HepG2 (cell line): ENCODE results near the gene DLG1. TPM values are rescaled to one million over a fixed set of nuclear protein-coding genes. Genes with fewer than 3 reads are reported as not detected.

Source experiments
- ATAC-seq: fragments of 200-7000 bp; cut with Tn5 transposase; 3 replicates; pipeline ENCODE4 v1.9.1; 2020; ENCODE audit warnings: mild to moderate bottlenecking, moderate library complexity
- BruUV-seq: library from RNA; stranded (reverse); fragments of 400-500 nt; replicated peaks from 2 replicates; lab custom pipeline; 2021; lab: Mats Ljungman, UMichigan
- CTCF ChIA-PET: fragments of 300-600 bp; formaldehyde crosslinking; extraction: SDS; loops from one replicate; lab custom pipeline; 2021; ENCODE audit warnings: low total read pairs, inconsistent platforms, low intra/inter-chr PET ratio; lab: Yijun Ruan, JAX
- POLR2A ChIA-PET: fragments of 350-600 bp; sonication (Branson Sonifier 250); formaldehyde crosslinking; loops from one replicate; lab custom pipeline; 2020; ENCODE audit warnings: antibody characterized with exemption, inconsistent platforms; lab: Yijun Ruan, JAX
- DNase-seq: peaks from one replicate; pipeline ENCODE4 v3.0.0-alpha.2; 2015; ENCODE audit warnings: low spot score
- FAIRE-seq: peaks from 3 replicates; lab custom pipeline; 2011; peaks lifted over from hg19 to GRCh38; lab: Jason Lieb, UNC
- H2AFZ ChIP-seq: one replicate; pipeline ENCODE4 v1.6.1; 2011; ENCODE audit warnings: low read length, inconsistent platforms
- H3K27ac ChIP-seq: fragments of 300-600 bp; 3 replicates; pipeline ENCODE4 v1.8.0; 2011; ENCODE audit warnings: mixed run types, mild to moderate bottlenecking, mixed read lengths, low read length, inconsistent platforms; ENCODE audit not compliant: insufficient read depth; ENCODE audit errors: extremely low read length
- H3K27me3 ChIP-seq, 2 experiments: fragments of 200-600 bp in 1 of 2; 2 replicates in 1 of 2; 3 replicates in 1 of 2; pipeline versions ENCODE4 v1.6.0 to v1.8.0; 2011; ENCODE audit warnings: low read length in 2 of 2, mild to moderate bottlenecking in 2 of 2, moderate library complexity in 2 of 2, inconsistent platforms in 1 of 2; ENCODE audit not compliant: insufficient read depth in 2 of 2, control insufficient read depth in 1 of 2
- H3K36me3 ChIP-seq, 2 experiments: fragments of 200-600 bp in 1 of 2; replicated peaks in 1 of 2; 2 replicates in 1 of 2; 3 replicates in 1 of 2; pipeline versions ENCODE4 v1.5.1 to v1.8.0; 2011; ENCODE audit warnings: low read length in 2 of 2, inconsistent platforms in 1 of 2; ENCODE audit not compliant: insufficient read depth in 2 of 2, control insufficient read depth in 1 of 2
- H3K4me1 ChIP-seq: 2 replicates; pipeline ENCODE4 v1.5.1; 2012; ENCODE audit warnings: low read length, inconsistent platforms; ENCODE audit not compliant: insufficient read depth
- H3K4me2 ChIP-seq: 2 replicates; pipeline ENCODE4 v1.6.0; 2011; ENCODE audit warnings: low read depth, low read length, inconsistent platforms
- H3K4me3 ChIP-seq, 3 experiments: fragments of 200-600 bp in 1 of 3; sonication (generic), shearing (Covaris generic) in 1 of 3; replicated peaks in 1 of 3; 2 replicates each; pipeline ENCODE4 v1.5.1; 2011 to 2016; ENCODE audit warnings: low read length in 3 of 3, inconsistent platforms in 2 of 3, low read depth in 2 of 3, mild to moderate bottlenecking in 2 of 3, control low read depth in 1 of 3, mixed read lengths in 1 of 3; ENCODE audit not compliant: insufficient read depth in 1 of 3
- H3K79me2 ChIP-seq: one replicate; pipeline ENCODE4 v1.6.1; 2011; ENCODE audit warnings: low read length, inconsistent platforms; ENCODE audit not compliant: insufficient read depth
- H3K9ac ChIP-seq: 2 replicates; pipeline ENCODE4 v1.6.0; 2011; ENCODE audit warnings: mild to moderate bottlenecking, low read depth, low read length, inconsistent platforms; ENCODE audit not compliant: insufficient read depth
- H3K9me3 ChIP-seq: 2 replicates; pipeline ENCODE4 v1.5.1; 2012; ENCODE audit warnings: mild to moderate bottlenecking, low read length
- H4K20me1 ChIP-seq: 2 replicates; pipeline ENCODE4 v1.6.0; 2011; ENCODE audit warnings: inconsistent platforms, mild to moderate bottlenecking, low read length, moderate library complexity; ENCODE audit not compliant: insufficient read depth
- HNF4A ChIP-seq: sonication (generic); formaldehyde crosslinking; IDR thresholded peaks from 2 replicates; pipeline ENCODE4 v1.4.0; 2020; ENCODE audit warnings: missing genetic modification reagents
- KAT7 ChIP-seq: IDR thresholded peaks from 2 replicates; pipeline ENCODE4 v1.6.1; 2018; ENCODE audit warnings: borderline replicate concordance, missing compliant biosample characterization
- ZNF274 ChIP-seq: sonication (generic); formaldehyde crosslinking; IDR thresholded peaks from 2 replicates; pipeline ENCODE4 v1.5.1; 2020; ENCODE audit warnings: mild to moderate bottlenecking, missing genetic modification reagents
- WGBS: methylation state at CpG from one replicate; pipeline ENCODE4 v1.1.6; 2017; ENCODE audit warnings: low lambda C conversion rate; 5-methylcytosine and 5-hydroxymethylcytosine counted together
- in situ Hi-C: cut with HindIII; loops from 2 replicates; pipeline ENCODE4 v1.10.0; 2017; ENCODE audit warnings: low pct_unique_long_range_greater_than_20kb; ENCODE audit not compliant: extremely low pct_ligation_motif_present
- intact Hi-C: fragments of 100-400 bp; cut with micrococcal nuclease; formaldehyde crosslinking; loops from one replicate; pipeline ENCODE4 v1.10.0; 2022; ENCODE audit not compliant: unreplicated experiment
- polyA plus RNA-seq, 8 experiments: library from polyadenylated mRNA; depleted of rRNA in 3 of 8; stranded (reverse) in 7 of 8; unstranded in 1 of 8; fragments of >200 nt; fragmentation: Illumina TruSeq in 4 of 8; extraction: Trizol in 4 of 8; gene quantifications; 2 replicates each; pipeline versions ENCODE4 v1.2.1 to v1.2.3, GENCODE V29; 2011 to 2016; ENCODE audit warnings: low read depth in 4 of 8, missing spikeins in 1 of 8, mixed read lengths in 1 of 8; ENCODE audit not compliant: insufficient read depth in 1 of 8
- total RNA-seq, 5 experiments: library from RNA; depleted of rRNA; stranded (reverse); fragments of >200 nt; fragmentation: Illumina TruSeq; extraction: Trizol; gene quantifications; 2 replicates each; pipeline ENCODE4 v1.2.3, GENCODE V29; 2016; ENCODE audit warnings: low read depth in 1 of 5

Gene DLG1
- total and polyA plus RNA-seq, 2 of the 13 experiments (the other 11 are each of a cell fraction or from before 2014, with no cell fraction given) = 30.5 to 104 TPM

- ATAC-seq = no peak; the same call in 2 of the 3 replicates
- TF ChIP-seq HNF4A = 0 out of 2 replicates have a peak, but pooled peaks have one; percentile 14
- no peak for TF ChIP-seq ZNF274 (CRISPR knock-in tag)
- TF ChIP-seq, all 625 proteins: peak for 1
- no peak overlapping the region for H2AFZ ChIP-seq
These were observed 78.8 kb downstream of the DLG1 start for GRCh38 chr3:197219619-197220018.

GRCh38 chr3:197218210-197218609 lies 80.2 kb downstream of the DLG1 start:
- 96% methylated on average over 3 of the region's 3 CpGs for WGBS
- POLR2A ChIA-PET = no interaction called here
- FAIRE-seq (no peak), DNase-seq (no peak), ATAC-seq (no peak)
- H3K27me3 ChIP-seq = no peaks in the 10 kb centered on the region
- H2AFZ ChIP-seq = no peak overlapping the region
- no peaks in the 10 kb centered on the region; the same call in 1 of the 2 replicates for H4K20me1 ChIP-seq
- H3K27ac ChIP-seq = no peak overlapping the region
- intact Hi-C loops = no loop called here
- H3K9ac ChIP-seq = no peak overlapping the region
- no peaks in the 10 kb centered on the region; a peak in 1 of 5 replicates for H3K36me3 ChIP-seq
- H3K9me3 ChIP-seq = no peaks in the 10 kb centered on the region
- H3K79me2 ChIP-seq = peaks cover 96% of the 10 kb centered on the region
- H3K4me1 ChIP-seq = peaks cover 13% of the 10 kb centered on the region
- BruUV-seq = no TSS peak
- in situ Hi-C loops = no loop called here
- TF ChIP-seq KAT7 (CRISPR knock-in tag) = no peak
- no peak overlapping the region for H3K4me3 ChIP-seq
- CTCF ChIA-PET = no interaction called here
- H3K4me2 ChIP-seq = no peak overlapping the region

More at GRCh38 chr3:197219619-197220018, 78.8 kb downstream of the DLG1 start:
- peaks cover 7% of the 10 kb centered on the region; the same call in 1 of the 2 replicates for H4K20me1 ChIP-seq
- peaks cover 97% of the 10 kb centered on the region for H3K79me2 ChIP-seq
- no peaks in the 10 kb centered on the region for H3K9me3 ChIP-seq
- no peaks in the 10 kb centered on the region for H3K27me3 ChIP-seq
- ChIA-PET POLR2A (no interaction called here), CTCF (no interaction called here)
- H3K27ac ChIP-seq = no peak overlapping the region
- DNase-seq = no peak
- H3K9ac ChIP-seq = no peak overlapping the region
- H3K4me1 ChIP-seq = peaks cover 13% of the 10 kb centered on the region
- intact Hi-C loops = no loop called here
- no peak for FAIRE-seq
- 89% methylated on average over 6 of the region's 6 CpGs for WGBS
- H3K4me2 ChIP-seq = no peak overlapping the region
- no peaks in the 10 kb centered on the region; a peak in 1 of 5 replicates for H3K36me3 ChIP-seq
- in situ Hi-C loops = no loop called here
- H3K4me3 ChIP-seq = no peak overlapping the region
- BruUV-seq = no TSS peak
